GM21825 (cell line): ENCODE results near the gene CLEC2B.
"Not testable (repeated sequence)": the region's sequence is repeated elsewhere in the genome, so short reads cannot be mapped to it uniquely, and the experiment has no call there.

Experiments used
- ATAC-seq: cut with Tn5 transposase; IDR thresholded peaks from one replicate; pipeline ENCODE4 v1.9.1; 2021; ENCODE audit warnings: mild to moderate bottlenecking, moderate library complexity; ENCODE audit not compliant: unreplicated experiment

CLEC2B gene

GRCh38 chr12:9869307-9870161 is at the start of gene CLEC2B:
Gene CLEC2B (minus strand): TSS chr12:9869354.
- no peak for ATAC-seq

- no peak for ATAC-seq
These were observed 42.6 kb upstream of the CLEC2B start for GRCh38 chr12:9911708-9912107.

GRCh38 chr12:9910716-9911421 is 41.7 kb upstream of the CLEC2B start:
- no peak for ATAC-seq

GRCh38 chr12:9909724-9910123 is 40.6 kb upstream of the CLEC2B start:
- no peak for ATAC-seq

GRCh38 chr12:9908350-9908749 is 39.2 kb upstream of the CLEC2B start:
- no peak for ATAC-seq

- no peak for ATAC-seq
These were observed 38.6 kb upstream of the CLEC2B start for GRCh38 chr12:9907769-9908168.

- no peak for ATAC-seq
These were observed 37.7 kb upstream of the CLEC2B start for GRCh38 chr12:9906873-9907272.

GRCh38 chr12:9902539-9903228 is 33.5 kb upstream of the CLEC2B start:
- no peak for ATAC-seq

- no peak for ATAC-seq
These were observed 31.8 kb upstream of the CLEC2B start for GRCh38 chr12:9900930-9901329.

- ATAC-seq: no peak
These were observed 30.1 kb upstream of the CLEC2B start for GRCh38 chr12:9899209-9899608.

GRCh38 chr12:9897535-9897934 is 28.4 kb upstream of the CLEC2B start:
- no peak for ATAC-seq

- no peak for ATAC-seq
These were observed 26.2 kb upstream of the CLEC2B start for GRCh38 chr12:9895215-9895971.

- ATAC-seq: no peak
These were observed 19.6 kb upstream of the CLEC2B start for GRCh38 chr12:9888665-9889273.

GRCh38 chr12:9883175-9883574 is 14.0 kb upstream of the CLEC2B start:
- ATAC-seq: no peak

GRCh38 chr12:9881988-9882387 is 12.8 kb upstream of the CLEC2B start:
- ATAC-seq: no peak

- ATAC-seq: no peak
These were observed 12.1 kb upstream of the CLEC2B start, which contains the start of gene KLRF2 for GRCh38 chr12:9881246-9881645. Gene KLRF2 (plus strand): TSS chr12:9881489. CDS start chr12:9881596, 107 bp downstream.

GRCh38 chr12:9880532-9881078 is 11.5 kb upstream of the CLEC2B start:
- ATAC-seq: no peak

- ATAC-seq: not testable (repeated sequence)
These were observed 7.0 kb upstream of the CLEC2B start for GRCh38 chr12:9876120-9876519.

GRCh38 chr12:9872742-9873141 is 3.6 kb upstream of the CLEC2B start:
- no peak for ATAC-seq

- ATAC-seq: no peak
These were observed 3.0 kb upstream of the CLEC2B start for GRCh38 chr12:9872162-9872561.
